ENCODE data around the gene FUCA1.

The FUCA1 gene

GRCh38 chr1:23797478-23798448 lies 70.3 kb downstream of the FUCA1 start:
- Histone ChIP-seq H3K4me1 (ENCODE audit: insufficient read depth, low read length, poor library complexity, severe bottlenecking) (peaks cover 19% of the 10 kb centered on the region), H4K20me1 (ENCODE audit: insufficient read depth, low read length, poor library complexity, severe bottlenecking) (peaks cover 16% of the 10 kb centered on the region), H3K9ac (ENCODE audit: low read depth, low read length, poor library complexity, severe bottlenecking) (no peak overlapping the region), H2AFZ (ENCODE audit: low read length) (no peak overlapping the region), H3K9me3 (ENCODE audit: insufficient read depth, low read depth, low read length) (no peaks in the 10 kb centered on the region), H3F3A (ENCODE audit: low read depth) (no peaks in the 10 kb centered on the region), H3K36me3 (ENCODE audit: insufficient read depth, low read length) (peaks cover 16% of the 10 kb centered on the region; the same call in 1 of the 2 replicates), H3K9me2 (replicated peaks; ENCODE audit: low read depth, low read length) (no peaks in the 10 kb centered on the region), H3K27me3 (ENCODE audit: insufficient read depth, low read length, poor library complexity, severe bottlenecking) (no peaks in the 10 kb centered on the region), H3K79me2 (ENCODE audit: insufficient read depth, low read length) (peaks cover 10% of the 10 kb centered on the region), H3K4me2 (ENCODE audit: low read depth, low read length, poor library complexity, severe bottlenecking) (no peak overlapping the region), H3K4me3 (ENCODE audit: low read length, poor library complexity, severe bottlenecking) (no peak overlapping the region)
- no peak for TF ChIP-seq CTCF (conservative IDR thresholded peaks at IDR 0.05; ENCODE audit: low read length)
- no peak for TF ChIP-seq EZH2phosphoT487 (IDR thresholded peaks at IDR 0.05; ENCODE audit: borderline replicate concordance)

GRCh38 chr1:23796466-23797271 lies 71.4 kb downstream of the FUCA1 start:
- H3K9me3 ChIP-seq (ENCODE audit: insufficient read depth, low read depth, low read length): no peaks in the 10 kb centered on the region
- no peaks in the 10 kb centered on the region for H3K9me2 ChIP-seq (replicated peaks; ENCODE audit: low read depth, low read length)
- H3K79me2 ChIP-seq (ENCODE audit: insufficient read depth, low read length): peaks cover 21% of the 10 kb centered on the region
- no peak overlapping the region for H3K4me3 ChIP-seq (ENCODE audit: low read length, poor library complexity, severe bottlenecking)
- H3K9ac ChIP-seq (ENCODE audit: low read depth, low read length, poor library complexity, severe bottlenecking): no peak overlapping the region
- H3K4me2 ChIP-seq (ENCODE audit: low read depth, low read length, poor library complexity, severe bottlenecking): no peak overlapping the region
- no peaks in the 10 kb centered on the region for H3F3A ChIP-seq (ENCODE audit: low read depth)
- H3K36me3 ChIP-seq (ENCODE audit: insufficient read depth, low read length): peaks cover 16% of the 10 kb centered on the region; the same call in 1 of the 2 replicates
- TF ChIP-seq EZH2phosphoT487 (IDR thresholded peaks at IDR 0.05; ENCODE audit: borderline replicate concordance) (no peak), CTCF (conservative IDR thresholded peaks at IDR 0.05; ENCODE audit: low read length) (no peak)
- H3K27me3 ChIP-seq (ENCODE audit: insufficient read depth, low read length, poor library complexity, severe bottlenecking): no peaks in the 10 kb centered on the region
- no peak overlapping the region for H2AFZ ChIP-seq (ENCODE audit: low read length)
- H3K4me1 ChIP-seq (ENCODE audit: insufficient read depth, low read length, poor library complexity, severe bottlenecking): peaks cover 19% of the 10 kb centered on the region
- H4K20me1 ChIP-seq (ENCODE audit: insufficient read depth, low read length, poor library complexity, severe bottlenecking): peaks cover 26% of the 10 kb centered on the region

GRCh38 chr1:23795676-23796465 lies 72.2 kb downstream of the FUCA1 start:
- peaks cover 16% of the 10 kb centered on the region; the same call in 1 of the 2 replicates for H3K36me3 ChIP-seq (ENCODE audit: insufficient read depth, low read length)
- no peaks in the 10 kb centered on the region for H3K9me2 ChIP-seq (replicated peaks; ENCODE audit: low read depth, low read length)
- H3K9me3 ChIP-seq (ENCODE audit: insufficient read depth, low read depth, low read length): no peaks in the 10 kb centered on the region
- peaks cover 4% of the 10 kb centered on the region for H3K27me3 ChIP-seq (ENCODE audit: insufficient read depth, low read length, poor library complexity, severe bottlenecking)
- H3K9ac ChIP-seq (ENCODE audit: low read depth, low read length, poor library complexity, severe bottlenecking): no peak overlapping the region
- no peak for TF ChIP-seq CTCF (conservative IDR thresholded peaks at IDR 0.05; ENCODE audit: low read length)
- no peak for TF ChIP-seq EZH2phosphoT487 (IDR thresholded peaks at IDR 0.05; ENCODE audit: borderline replicate concordance)
- H4K20me1 ChIP-seq (ENCODE audit: insufficient read depth, low read length, poor library complexity, severe bottlenecking): peaks cover 30% of the 10 kb centered on the region
- no peak overlapping the region for H2AFZ ChIP-seq (ENCODE audit: low read length)
- H3K4me2 ChIP-seq (ENCODE audit: low read depth, low read length, poor library complexity, severe bottlenecking): no peak overlapping the region
- H3K79me2 ChIP-seq (ENCODE audit: insufficient read depth, low read length): peaks cover 28% of the 10 kb centered on the region
- peaks cover 12% of the 10 kb centered on the region for H3K4me1 ChIP-seq (ENCODE audit: insufficient read depth, low read length, poor library complexity, severe bottlenecking)
- no peaks in the 10 kb centered on the region for H3F3A ChIP-seq (ENCODE audit: low read depth)
- H3K4me3 ChIP-seq (ENCODE audit: low read length, poor library complexity, severe bottlenecking): no peak overlapping the region

Measured in Loucy (cell line).